ENCODE results near the gene MAST4. TPM values are rescaled to one million over a fixed set of nuclear protein-coding genes. Genes with fewer than 3 reads are reported as not detected.

The MAST4 gene
- polyA plus RNA-seq, 1 donor (not counting 4 experiments of a cell fraction or from before 2014, with no cell fraction given), result 19.8 TPM

DNA sequence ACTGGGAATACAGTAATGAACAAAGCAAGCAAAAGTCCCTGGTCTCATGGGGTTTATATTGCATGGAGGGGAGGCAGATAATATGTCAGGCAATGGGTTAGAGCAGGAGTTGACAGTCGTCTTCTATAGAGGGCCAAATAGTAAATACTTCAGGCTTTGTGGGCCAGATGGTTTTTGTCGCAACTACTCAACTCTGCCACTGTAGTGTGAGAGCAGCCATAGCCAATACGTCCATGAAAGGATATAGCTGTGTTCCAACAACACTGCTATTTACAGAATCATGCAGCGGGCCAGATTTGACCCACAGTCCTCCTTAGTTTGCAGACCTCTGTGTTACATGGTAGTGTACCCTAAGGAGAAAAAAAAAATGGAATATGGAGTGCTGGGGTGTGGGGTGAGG lies 25.5 kb downstream of the MAST4 start:
- Histone ChIP-seq H3K9me1 (ENCODE audit: control insufficient read depth, extremely low read depth, insufficient read depth, low read length) (no peaks in the 10 kb centered on the region), H3K4me3 (ENCODE audit: control insufficient read depth in 2 of 3, extremely low read depth in 1 of 3, insufficient read depth in 2 of 3, low read depth in 1 of 3, low read length in 3 of 3) (no peak overlapping the region), H3K36me3 (ENCODE audit: control insufficient read depth in 2 of 2, extremely low read depth in 1 of 2, insufficient read depth in 2 of 2, low read length in 2 of 2) (no peaks in the 10 kb centered on the region), H4K20me1 (ENCODE audit: control insufficient read depth, extremely low read depth, insufficient read depth, low read length) (no peaks in the 10 kb centered on the region), H3K4me2 (ENCODE audit: control insufficient read depth, extremely low read depth, insufficient read depth, low read depth, low read length) (no peak overlapping the region), H3K4me1 (ENCODE audit: control insufficient read depth, extremely low read depth, insufficient read depth, low read length) (no peaks in the 10 kb centered on the region), H3K27me3 (ENCODE audit: control insufficient read depth, extremely low read depth, insufficient read depth, low read length) (no peaks in the 10 kb centered on the region), H3K27ac (ENCODE audit: control insufficient read depth, insufficient read depth, low read length) (no peak overlapping the region), H2AFZ (ENCODE audit: control insufficient read depth, low read length) (no peak overlapping the region), H3K79me2 (ENCODE audit: control insufficient read depth, insufficient read depth, low read length) (no peaks in the 10 kb centered on the region), H3K9ac (ENCODE audit: control insufficient read depth, extremely low read depth, insufficient read depth, low read length) (no peak overlapping the region), H3K9me3 (ENCODE audit: control insufficient read depth, low read depth, low read length) (no peaks in the 10 kb centered on the region)
- dilution Hi-C loops (cut with MboI; ENCODE audit: extremely low pct_ligation_motif_present, low sequenced_read_pairs), result no loop called here
- FAIRE-seq, result no peak
- TF ChIP-seq EZH2 (IDR thresholded peaks at IDR 0.05; ENCODE audit: low read length), result no peak
- TF ChIP-seq, protein P1, sequence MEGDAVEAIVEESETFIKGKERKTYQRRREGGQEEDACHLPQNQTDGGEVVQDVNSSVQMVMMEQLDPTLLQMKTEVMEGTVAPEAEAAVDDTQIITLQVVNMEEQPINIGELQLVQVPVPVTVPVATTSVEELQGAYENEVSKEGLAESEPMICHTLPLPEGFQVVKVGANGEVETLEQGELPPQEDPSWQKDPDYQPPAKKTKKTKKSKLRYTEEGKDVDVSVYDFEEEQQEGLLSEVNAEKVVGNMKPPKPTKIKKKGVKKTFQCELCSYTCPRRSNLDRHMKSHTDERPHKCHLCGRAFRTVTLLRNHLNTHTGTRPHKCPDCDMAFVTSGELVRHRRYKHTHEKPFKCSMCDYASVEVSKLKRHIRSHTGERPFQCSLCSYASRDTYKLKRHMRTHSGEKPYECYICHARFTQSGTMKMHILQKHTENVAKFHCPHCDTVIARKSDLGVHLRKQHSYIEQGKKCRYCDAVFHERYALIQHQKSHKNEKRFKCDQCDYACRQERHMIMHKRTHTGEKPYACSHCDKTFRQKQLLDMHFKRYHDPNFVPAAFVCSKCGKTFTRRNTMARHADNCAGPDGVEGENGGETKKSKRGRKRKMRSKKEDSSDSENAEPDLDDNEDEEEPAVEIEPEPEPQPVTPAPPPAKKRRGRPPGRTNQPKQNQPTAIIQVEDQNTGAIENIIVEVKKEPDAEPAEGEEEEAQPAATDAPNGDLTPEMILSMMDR (optimal IDR thresholded peaks at IDR 0.05 in 1 of 3, IDR thresholded peaks at IDR 0.05 in 1 of 3, conservative IDR thresholded peaks at IDR 0.05 in 1 of 3; ENCODE audit: extremely low read depth in 1 of 3, insufficient read depth in 2 of 3, low read length in 3 of 3), result no peak
- DNase-seq (ENCODE audit: low read depth, low spot score), result no peak

DNA sequence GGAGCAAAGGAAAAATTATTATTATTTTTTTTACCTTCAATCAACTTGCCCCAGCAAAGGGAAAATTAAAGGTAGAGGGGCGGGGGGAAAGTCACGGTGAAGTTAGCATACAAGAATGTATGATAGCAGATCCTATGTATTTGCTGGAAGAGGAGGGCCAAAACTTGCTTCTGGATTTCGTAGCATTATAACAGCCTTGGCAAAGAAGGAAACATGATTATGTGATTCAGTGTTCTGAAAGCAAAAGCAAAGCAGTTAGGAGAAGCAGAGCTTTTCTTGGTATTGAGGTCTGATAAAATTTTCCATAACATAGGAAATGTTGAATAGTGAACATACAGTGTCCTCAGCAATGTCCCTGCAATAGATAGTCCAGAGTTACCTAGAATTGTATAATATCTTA lies 32.4 kb downstream of the MAST4 start:
- no peaks in the 10 kb centered on the region for H3K27me3 ChIP-seq (ENCODE audit: control insufficient read depth, extremely low read depth, insufficient read depth, low read length)
- H3K9ac ChIP-seq (ENCODE audit: control insufficient read depth, extremely low read depth, insufficient read depth, low read length), result no peak overlapping the region
- FAIRE-seq (no peak), DNase-seq (ENCODE audit: low read depth, low spot score) (no peak)
- H3K27ac ChIP-seq (ENCODE audit: control insufficient read depth, insufficient read depth, low read length), result no peak overlapping the region
- no peaks in the 10 kb centered on the region for H3K9me1 ChIP-seq (ENCODE audit: control insufficient read depth, extremely low read depth, insufficient read depth, low read length)
- no peaks in the 10 kb centered on the region for H3K4me1 ChIP-seq (ENCODE audit: control insufficient read depth, extremely low read depth, insufficient read depth, low read length)
- no peak overlapping the region for H3K4me2 ChIP-seq (ENCODE audit: control insufficient read depth, extremely low read depth, insufficient read depth, low read depth, low read length)
- H3K36me3 ChIP-seq (ENCODE audit: control insufficient read depth in 2 of 2, extremely low read depth in 1 of 2, insufficient read depth in 2 of 2, low read length in 2 of 2), result no peaks in the 10 kb centered on the region
- dilution Hi-C loops (cut with MboI; ENCODE audit: extremely low pct_ligation_motif_present, low sequenced_read_pairs), result no loop called here
- H2AFZ ChIP-seq (ENCODE audit: control insufficient read depth, low read length), result no peak overlapping the region
- no peaks in the 10 kb centered on the region for H4K20me1 ChIP-seq (ENCODE audit: control insufficient read depth, extremely low read depth, insufficient read depth, low read length)
- no peak overlapping the region for H3K4me3 ChIP-seq (ENCODE audit: control insufficient read depth in 2 of 3, extremely low read depth in 1 of 3, insufficient read depth in 2 of 3, low read depth in 1 of 3, low read length in 3 of 3)
- no peaks in the 10 kb centered on the region for H3K79me2 ChIP-seq (ENCODE audit: control insufficient read depth, insufficient read depth, low read length)
- no peak for TF ChIP-seq EZH2 (IDR thresholded peaks at IDR 0.05; ENCODE audit: low read length)
- TF ChIP-seq, protein P1 (optimal IDR thresholded peaks at IDR 0.05 in 1 of 3, IDR thresholded peaks at IDR 0.05 in 1 of 3, conservative IDR thresholded peaks at IDR 0.05 in 1 of 3; ENCODE audit: extremely low read depth in 1 of 3, insufficient read depth in 2 of 3, low read length in 3 of 3), result no peak
- no peaks in the 10 kb centered on the region for H3K9me3 ChIP-seq (ENCODE audit: control insufficient read depth, low read depth, low read length)

Measured in keratinocyte (primary cell).